RWPE2 (cell line): Measurements from ENCODE around the gene SIK3.

Source experiments
- ATAC-seq: fragments of 200-7000 bp; cut with Tn5 transposase; 3 replicates; pipeline ENCODE4 v1.9.1; 2021; ENCODE audit warnings: low read depth
- DNase-seq: peaks from one replicate; pipeline ENCODE4 v3.0.0-alpha.2; 2020; ENCODE audit warnings: low spot score
- H3K27ac ChIP-seq: fragments of 450-650 bp; 2 replicates; pipeline ENCODE4 v1.5.1; 2017; ENCODE audit warnings: mild to moderate bottlenecking; ENCODE audit not compliant: poor library complexity, severe bottlenecking
- H3K27me3 ChIP-seq: fragments of 250-450 bp; sonication (Bioruptor Pico); 2 replicates; pipeline ENCODE4 v1.5.1; 2021; ENCODE audit warnings: mild to moderate bottlenecking, moderate library complexity; ENCODE audit not compliant: insufficient read depth, poor library complexity, severe bottlenecking
- H3K36me3 ChIP-seq: fragments of 250-450 bp; sonication (Bioruptor Pico); 2 replicates; pipeline ENCODE4 v1.5.1; 2020; ENCODE audit warnings: low read depth, mild to moderate bottlenecking, moderate library complexity
- H3K4me1 ChIP-seq: fragments of 250-450 bp; sonication (Bioruptor Pico); 2 replicates; pipeline ENCODE4 v1.5.1; 2021; ENCODE audit warnings: mild to moderate bottlenecking, moderate library complexity; ENCODE audit not compliant: insufficient read depth, poor library complexity, severe bottlenecking
- H3K4me3 ChIP-seq: fragments of 250-450 bp; sonication (Bioruptor Pico); 2 replicates; pipeline ENCODE4 v1.5.1; 2021; ENCODE audit warnings: mild to moderate bottlenecking, moderate library complexity; ENCODE audit not compliant: severe bottlenecking
- H3K9me3 ChIP-seq: fragments of 250-450 bp; sonication (Bioruptor Pico); 2 replicates; pipeline ENCODE4 v1.5.1; 2021; ENCODE audit warnings: mild to moderate bottlenecking, moderate library complexity; ENCODE audit not compliant: severe bottlenecking
- CTCF ChIP-seq: fragments of 450-650 bp; IDR thresholded peaks from one replicate; pipeline ENCODE4 v1.5.1; 2017; ENCODE audit warnings: mild to moderate bottlenecking, moderate library complexity; ENCODE audit not compliant: poor library complexity, severe bottlenecking

Gene SIK3

DNA sequence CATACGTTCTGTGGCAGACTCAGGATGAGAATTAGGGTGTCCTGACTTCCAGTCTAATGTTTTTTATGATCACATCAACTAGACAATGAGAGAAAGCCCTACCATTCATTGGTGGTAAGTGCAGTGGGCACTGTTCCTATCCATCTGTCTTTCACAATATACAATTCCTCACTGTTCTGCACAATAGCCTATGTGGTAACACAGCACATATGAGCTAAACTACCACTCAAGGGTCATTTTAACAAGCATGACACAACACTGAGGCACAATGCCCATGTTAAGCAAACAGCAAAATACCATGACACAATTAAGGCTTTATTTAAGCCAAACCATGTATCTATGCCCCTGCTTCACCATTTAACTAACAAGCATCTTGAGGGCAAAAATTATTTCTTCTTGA, 52.3 kb downstream of the SIK3 start:
- DNase-seq (no peak), ATAC-seq (peak; percentile 70)
- Histone ChIP-seq H3K27ac (no peak overlapping the region), H3K4me1 (peaks cover 23% of the 10 kb centered on the region), H3K27me3 (no peaks in the 10 kb centered on the region), H3K4me3 (no peak overlapping the region), H3K9me3 (no peaks in the 10 kb centered on the region), H3K36me3 (no peaks in the 10 kb centered on the region)
- TF ChIP-seq CTCF: no peak

- no peaks in the 10 kb centered on the region for H3K9me3 ChIP-seq
- H3K27ac ChIP-seq: no peak overlapping the region
- no peak for TF ChIP-seq CTCF
- DNase-seq (no peak), ATAC-seq (peak; percentile 25; the same call in 2 of the 3 replicates)
- H3K27me3 ChIP-seq: no peaks in the 10 kb centered on the region
- H3K4me1 ChIP-seq: peaks cover 28% of the 10 kb centered on the region
- H3K4me3 ChIP-seq: no peak overlapping the region
- no peaks in the 10 kb centered on the region for H3K36me3 ChIP-seq
Observed at GRCh38 chr11:117045196-117045595, 53.0 kb downstream of the SIK3 start.

- H3K36me3 ChIP-seq: no peaks in the 10 kb centered on the region
- ATAC-seq (peak; percentile 26; the same call in 1 of the 3 replicates), DNase-seq (no peak)
- no peak overlapping the region for H3K27ac ChIP-seq
- peaks cover 31% of the 10 kb centered on the region for H3K4me1 ChIP-seq
- no peak for TF ChIP-seq CTCF
- H3K27me3 ChIP-seq: no peaks in the 10 kb centered on the region
- no peaks in the 10 kb centered on the region for H3K9me3 ChIP-seq
- H3K4me3 ChIP-seq: no peak overlapping the region
Observed at GRCh38 chr11:117044287-117045035, 53.8 kb downstream of the SIK3 start.

- DNase-seq: no peak
Observed at GRCh38 chr11:117042689-117043088, 55.5 kb downstream of the SIK3 start.

More at GRCh38 chr11:117042689-117043088, 55.5 kb downstream of the SIK3 start:
- Histone ChIP-seq H3K27me3 (no peaks in the 10 kb centered on the region), H3K9me3 (no peaks in the 10 kb centered on the region), H3K4me3 (no peak overlapping the region), H3K4me1 (peaks cover 31% of the 10 kb centered on the region), H3K27ac (no peak overlapping the region), H3K36me3 (no peaks in the 10 kb centered on the region)
- no peak for ATAC-seq
- no peak for TF ChIP-seq CTCF
